GM19397 (cell line): ENCODE measurements around the gene TMEM135.
"Not testable (repeated sequence)": the region's sequence is repeated elsewhere in the genome, so short reads cannot be mapped to it uniquely, and the experiment has no call there.

Source experiments
- ATAC-seq: cut with Tn5 transposase; IDR thresholded peaks from one replicate; pipeline ENCODE4 v1.9.1; 2021; ENCODE audit warnings: mild to moderate bottlenecking, moderate library complexity; ENCODE audit not compliant: unreplicated experiment

The TMEM135 gene

GRCh38 chr11:87188921-87189320 is 151.2 kb downstream of the TMEM135 start:
- not testable (repeated sequence) for ATAC-seq

DNA sequence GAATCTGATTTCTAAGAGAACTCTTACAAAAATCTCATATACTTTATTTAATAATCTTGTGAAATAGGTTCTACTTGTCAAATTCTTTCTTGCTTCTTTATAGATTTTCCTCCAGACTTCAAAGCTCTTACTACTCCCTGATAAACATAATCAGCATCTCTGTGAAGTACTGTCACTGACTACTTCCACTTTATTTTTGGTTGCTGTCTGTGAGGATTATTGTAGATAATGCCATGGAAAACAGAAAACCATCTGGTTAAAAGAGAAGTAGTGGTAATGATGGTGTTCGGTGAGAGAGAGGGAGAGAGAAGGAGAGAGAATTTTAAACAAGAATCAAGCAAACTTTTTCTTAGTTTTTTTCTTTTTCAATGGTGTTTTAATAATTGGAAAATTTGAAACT is 152.3 kb downstream of the TMEM135 start:
- ATAC-seq = no peak

GRCh38 chr11:87193756-87194470 is 156.2 kb downstream of the TMEM135 start:
- ATAC-seq = no peak

DNA sequence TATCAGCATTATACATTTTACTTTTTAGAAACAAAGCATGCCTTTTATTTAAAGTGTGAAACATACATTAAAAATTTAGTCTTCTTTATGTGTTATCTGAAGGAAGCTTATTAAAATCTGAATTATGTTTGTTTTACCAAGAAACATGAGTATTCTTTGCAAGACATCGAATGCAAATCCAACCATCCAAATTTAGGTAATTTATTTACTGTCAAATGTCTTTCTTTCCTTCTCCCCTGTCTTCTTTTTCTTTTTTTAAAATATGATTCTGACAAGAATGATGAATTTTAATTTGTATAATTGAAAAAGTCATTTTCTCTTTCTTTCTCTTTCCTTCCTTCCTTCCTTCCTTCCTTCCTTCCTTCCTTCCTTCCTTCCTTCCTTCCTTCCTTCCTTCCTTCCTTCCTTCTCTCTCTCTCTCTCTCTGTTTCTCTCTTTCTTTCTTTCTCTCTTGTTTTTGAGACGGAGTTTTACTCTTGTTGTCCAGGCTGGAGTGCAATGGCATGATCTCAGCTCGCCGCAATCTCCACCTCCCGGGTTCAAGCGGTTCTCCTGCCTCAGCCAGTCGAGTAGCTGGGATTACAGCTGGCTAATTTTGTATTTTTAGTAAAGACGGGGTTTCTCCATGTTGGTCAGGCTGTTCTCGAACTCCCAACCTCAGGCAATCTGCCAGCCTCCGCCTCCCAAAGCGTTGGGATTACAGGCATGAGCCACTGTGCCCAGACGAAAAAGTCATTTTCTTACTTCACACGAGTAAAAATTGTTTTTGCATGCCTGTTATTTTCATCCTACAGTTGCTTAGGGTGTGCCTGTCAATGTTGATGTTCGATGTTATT is 157.5 kb downstream of the TMEM135 start:
- ATAC-seq = no peak

DNA sequence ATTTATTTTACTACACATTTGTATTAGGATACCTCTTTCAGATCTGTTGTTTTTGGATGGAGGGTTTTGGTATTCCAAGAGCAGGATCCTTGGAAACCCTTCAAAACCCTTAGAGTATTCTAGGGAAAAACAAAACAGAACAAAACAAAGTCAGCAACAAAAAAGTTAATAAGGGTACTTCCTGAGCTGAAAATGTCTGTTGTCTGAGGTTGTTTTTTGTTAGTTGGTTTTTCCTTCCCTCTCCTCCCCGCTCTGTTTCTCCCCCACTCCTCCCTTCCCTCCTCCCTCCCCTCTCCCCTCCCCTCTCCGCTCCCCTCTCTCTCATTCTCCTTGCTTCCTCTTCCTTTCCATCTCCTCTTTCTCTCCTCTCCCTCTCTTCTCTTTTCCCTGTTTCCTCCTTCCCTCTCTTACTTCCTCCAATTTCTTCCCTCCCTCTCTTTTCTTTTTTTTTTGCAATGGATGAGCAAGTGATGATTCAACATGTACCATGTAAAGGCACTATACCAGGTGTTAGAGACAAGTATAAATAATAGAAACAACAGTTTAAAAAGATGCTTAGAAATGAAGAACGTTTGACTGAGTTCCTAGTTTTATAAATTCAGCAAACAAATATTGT is 160.6 kb downstream of the TMEM135 start:
- ATAC-seq = no peak

GRCh38 chr11:87201376-87201775 is 163.6 kb downstream of the TMEM135 start:
- ATAC-seq = no peak

GRCh38 chr11:87203907-87204602 is 166.3 kb downstream of the TMEM135 start:
- no peak for ATAC-seq

DNA sequence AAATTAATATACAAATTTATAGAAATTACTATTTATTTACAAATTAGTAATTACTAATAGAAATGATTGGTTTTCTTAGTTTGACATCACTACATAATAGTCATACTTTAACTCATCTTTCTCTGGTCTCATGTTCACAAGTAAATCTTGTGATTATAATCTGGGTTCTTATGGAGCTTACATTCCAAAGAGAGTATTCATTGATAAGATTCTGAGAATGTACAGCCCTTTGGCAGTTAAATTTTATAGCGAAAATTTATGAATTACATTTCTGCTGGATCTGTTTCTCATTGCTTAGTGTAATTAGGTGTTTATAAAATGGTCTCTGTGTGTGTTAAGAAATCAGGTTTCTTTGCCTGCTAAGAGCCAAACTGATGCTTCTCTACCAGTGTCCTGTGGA is 175.2 kb downstream of the TMEM135 start:
- ATAC-seq = no peak

- no peak for ATAC-seq
These were observed 175.7 kb downstream of the TMEM135 start for GRCh38 chr11:87213444-87213843.

DNA sequence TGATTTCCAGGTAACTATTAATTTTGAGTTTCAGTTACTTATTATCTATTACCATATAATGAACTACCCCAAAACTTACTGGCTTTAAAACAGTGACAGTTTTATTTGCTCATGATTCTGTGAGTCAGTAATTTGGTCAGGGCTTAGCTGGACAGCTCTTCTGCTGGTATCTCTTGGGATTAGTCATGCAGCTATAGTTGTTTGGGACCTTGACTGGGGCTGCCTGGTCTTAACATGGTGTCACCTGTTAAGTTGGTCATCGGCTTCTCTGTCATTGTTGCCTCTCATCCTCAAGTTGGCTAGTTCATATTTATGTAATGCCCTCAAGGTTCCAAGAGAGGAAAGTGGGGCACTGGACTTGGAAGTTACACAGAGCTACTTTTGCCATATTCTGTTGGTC is 177.5 kb downstream of the TMEM135 start:
- no peak for ATAC-seq

GRCh38 chr11:87219266-87219665 is 181.5 kb downstream of the TMEM135 start:
- no peak for ATAC-seq

DNA sequence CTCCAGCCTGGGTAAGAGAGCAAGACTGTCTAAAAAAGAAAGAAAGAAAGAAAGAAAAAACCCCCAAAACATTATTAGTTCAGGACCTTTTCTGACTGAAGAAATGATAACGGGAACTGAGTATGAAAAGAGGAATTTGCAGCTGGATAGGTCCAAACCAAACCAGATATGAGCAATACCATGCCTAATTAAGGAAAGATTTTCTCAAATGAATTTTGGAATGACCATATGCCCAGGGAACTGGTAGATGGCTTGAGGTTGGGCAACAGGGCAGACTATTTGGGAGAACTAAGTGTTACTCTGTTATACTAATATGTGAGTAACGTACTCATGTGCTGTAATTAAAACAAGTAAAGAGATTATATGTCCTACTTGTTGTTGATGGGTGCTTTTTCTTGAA is 186.1 kb downstream of the TMEM135 start:
- ATAC-seq = no peak

- ATAC-seq = no peak
These were observed 186.8 kb downstream of the TMEM135 start for GRCh38 chr11:87224486-87224885.

GRCh38 chr11:87228820-87229219 is 191.1 kb downstream of the TMEM135 start:
- no peak for ATAC-seq

GRCh38 chr11:87230995-87231394 is 193.3 kb downstream of the TMEM135 start:
- no peak for ATAC-seq

GRCh38 chr11:87232320-87232719 is 194.6 kb downstream of the TMEM135 start:
- no peak for ATAC-seq

DNA sequence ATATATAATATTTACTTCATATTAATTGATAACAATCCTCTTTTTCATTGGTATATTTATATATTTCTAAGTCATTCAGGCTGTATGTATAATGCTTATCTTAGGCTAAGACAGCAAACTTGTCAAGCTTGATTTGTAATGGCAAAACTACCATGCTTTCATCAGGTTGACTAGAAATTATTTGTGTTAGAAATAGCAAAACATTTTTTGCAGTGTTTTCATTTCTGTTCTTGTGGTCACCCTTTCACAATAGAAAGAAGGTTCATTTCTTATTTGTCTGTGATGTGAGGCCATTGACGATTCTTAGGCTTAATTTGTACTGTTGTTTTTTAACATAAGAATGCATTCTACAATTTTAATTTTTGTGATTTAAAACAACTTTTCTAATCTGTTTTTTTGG is 197.6 kb downstream of the TMEM135 start:
- no peak for ATAC-seq

DNA sequence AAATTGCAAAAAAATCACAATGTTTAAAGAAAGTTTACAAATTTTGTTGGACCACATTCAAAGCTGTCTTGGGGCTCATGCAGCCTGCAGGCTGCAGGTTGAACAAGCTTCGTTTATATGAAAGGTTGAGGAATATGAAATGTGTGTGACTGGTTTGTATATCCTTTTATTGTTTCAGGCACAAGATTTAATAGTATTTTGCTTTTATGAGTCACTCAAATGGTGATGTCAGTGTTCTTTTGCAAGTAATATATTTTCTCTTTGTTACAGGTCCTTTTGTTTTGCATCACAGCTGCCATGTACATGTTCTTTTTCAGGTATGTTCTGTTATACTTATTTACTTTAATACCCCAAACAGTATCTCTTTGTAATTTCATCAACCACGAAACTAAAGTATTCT is 198.6 kb downstream of the TMEM135 start:
- no peak for ATAC-seq

DNA sequence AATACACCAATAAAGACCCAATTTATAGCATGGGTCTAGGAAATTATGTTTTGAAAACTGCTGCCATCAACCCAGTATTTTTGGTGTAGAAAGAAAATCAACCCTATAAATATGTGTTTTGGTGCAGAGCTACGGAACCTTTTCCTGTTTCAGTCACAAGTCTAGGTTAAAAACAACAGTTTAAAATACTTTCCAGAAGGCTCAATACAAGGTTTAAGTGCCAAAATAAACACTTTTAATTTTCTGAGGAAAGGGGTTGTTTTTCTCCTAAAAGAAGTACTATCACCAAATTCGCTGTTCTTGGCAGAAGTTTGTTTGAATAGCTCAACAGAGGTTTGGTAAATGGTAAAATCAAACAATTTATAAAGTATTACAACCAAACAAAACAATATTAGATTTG is 201.3 kb downstream of the TMEM135 start:
- no peak for ATAC-seq

- no peak for ATAC-seq
These were observed 201.8 kb downstream of the TMEM135 start for GRCh38 chr11:87239531-87239930.

- ATAC-seq = no peak
These were observed 213.8 kb downstream of the TMEM135 start for GRCh38 chr11:87251560-87251959.
